Ascending aorta (tissue), 2 donors: ENCODE results near the gene TMTC1. TPM values are rescaled to one million over a fixed set of nuclear protein-coding genes. Genes with fewer than 3 reads are reported as not detected.

ENCODE experiments used
- DNase-seq, 2 donors: peaks; one replicate each; pipeline ENCODE4 v3.0.0-alpha.2; 2019; ENCODE audit warnings: low spot score in 2 of 2
- H3K27ac ChIP-seq, 2 donors: fragments of 200-600 bp; sonication (generic); one replicate each; pipeline ENCODE4 v1.5.1; 2016 to 2017; ENCODE audit warnings: mild to moderate bottlenecking in 1 of 2
- H3K27me3 ChIP-seq: fragments of 200-600 bp; sonication (generic); one replicate; pipeline ENCODE4 v1.5.1; 2017
- H3K36me3 ChIP-seq, 2 donors: fragments of 200-600 bp; sonication (generic); one replicate each; pipeline ENCODE4 v1.5.1; 2016
- H3K4me1 ChIP-seq, 2 donors: fragments of 200-600 bp; sonication (generic); one replicate each; pipeline ENCODE4 v1.5.1; 2016 to 2017; ENCODE audit warnings: mild to moderate bottlenecking in 1 of 2
- H3K4me3 ChIP-seq, 2 donors: fragments of 200-600 bp; sonication (generic); one replicate each; pipeline ENCODE4 v1.5.1; 2016 to 2017; ENCODE audit warnings: mild to moderate bottlenecking in 1 of 2
- H3K9me3 ChIP-seq, 2 donors: fragments of 200-600 bp; sonication (generic); one replicate each; pipeline ENCODE4 v1.5.1; 2016
- CTCF ChIP-seq, 3 experiments: fragments of 200-600 bp in 2 of 3; fragments of 450-650 bp in 1 of 3; sonication (generic) in 2 of 3; IDR thresholded peaks; one replicate each; pipeline ENCODE4 v1.5.1; 2016 to 2019; ENCODE audit warnings: antibody characterized with exemption in 3 of 3, mild to moderate bottlenecking in 1 of 3, moderate library complexity in 1 of 3
- intact Hi-C: fragments of 100-400 bp; cut with DNase I; formaldehyde crosslinking; loops from one replicate; pipeline ENCODE4 v1.15.1; 2023
- total RNA-seq: library from RNA; depleted of rRNA; stranded (reverse); fragments of >200 nt; gene quantifications from one replicate; pipeline ENCODE4 v1.1.0, GENCODE V29; 2016

Gene TMTC1
- total RNA-seq, 1 donor from 2014 or later, result 176 TPM

- TF ChIP-seq CTCF (IDR thresholded peaks at IDR 0.05), result no peak
- Histone ChIP-seq H3K27me3 (no peaks in the 10 kb centered on the region), H3K36me3 (peaks cover 0 to 13% of the 10 kb centered on the region in 2 donors), H3K27ac (no peak overlapping the region), H3K9me3 (no peaks in the 10 kb centered on the region), H3K4me1 (peaks cover 8 to 35% of the 10 kb centered on the region in 2 donors), H3K4me3 (no peak overlapping the region)
- intact Hi-C loops, result no loop called here
- no peak for DNase-seq
Measured at GRCh38 chr12:29738365-29738764, 45.4 kb downstream of the TMTC1 start.

- Histone ChIP-seq H3K9me3 (no peaks in the 10 kb centered on the region), H3K4me3 (no peak overlapping the region), H3K27me3 (no peaks in the 10 kb centered on the region), H3K36me3 (peaks cover 0 to 13% of the 10 kb centered on the region in 2 donors), H3K4me1 (peaks cover 8 to 40% of the 10 kb centered on the region in 2 donors), H3K27ac (no peak overlapping the region)
- intact Hi-C loops, result no loop called here
- no peak for DNase-seq
- no peak for TF ChIP-seq CTCF (IDR thresholded peaks at IDR 0.05)
Measured at GRCh38 chr12:29737644-29738043, 46.1 kb downstream of the TMTC1 start.

- intact Hi-C loops, result no loop called here
- H3K4me3 ChIP-seq, result no peak overlapping the region
- H3K27ac ChIP-seq, result no peak overlapping the region
- no peaks in the 10 kb centered on the region for H3K27me3 ChIP-seq
- DNase-seq, result no peak
- no peak for TF ChIP-seq CTCF (IDR thresholded peaks at IDR 0.05)
- H3K4me1 ChIP-seq, result peaks cover 8 to 27% of the 10 kb centered on the region in 2 donors
- H3K9me3 ChIP-seq, result no peaks in the 10 kb centered on the region
- H3K36me3 ChIP-seq, result peaks cover 0 to 13% of the 10 kb centered on the region in 2 donors
Measured at GRCh38 chr12:29735604-29736003, 48.1 kb downstream of the TMTC1 start.

- Histone ChIP-seq H3K36me3 (peaks cover 0 to 9% of the 10 kb centered on the region in 2 donors), H3K27me3 (no peaks in the 10 kb centered on the region), H3K4me3 (no peak overlapping the region), H3K27ac (peak overlapping the region; percentile 7 to 27), H3K4me1 (peaks cover 4 to 24% of the 10 kb centered on the region in 2 donors), H3K9me3 (no peaks in the 10 kb centered on the region)
- DNase-seq, result no peak
- TF ChIP-seq CTCF (IDR thresholded peaks at IDR 0.05), result no peak
- intact Hi-C loops, result no loop called here
Measured at GRCh38 chr12:29734734-29735133, 49.0 kb downstream of the TMTC1 start.

- H3K27me3 ChIP-seq, result no peaks in the 10 kb centered on the region
- H3K4me3 ChIP-seq, result no peak overlapping the region
- H3K36me3 ChIP-seq, result peaks cover 0 to 9% of the 10 kb centered on the region in 2 donors
- DNase-seq, result no peak
- H3K9me3 ChIP-seq, result no peaks in the 10 kb centered on the region
- intact Hi-C loops, result no loop called here
- no peak for TF ChIP-seq CTCF (IDR thresholded peaks at IDR 0.05)
- H3K4me1 ChIP-seq, result peaks cover 4 to 24% of the 10 kb centered on the region in 2 donors
- peak overlapping the region; percentile 7 to 27 for H3K27ac ChIP-seq
Measured at GRCh38 chr12:29734305-29734704, 49.4 kb downstream of the TMTC1 start.

GRCh38 chr12:29733501-29733900, 50.2 kb downstream of the TMTC1 start:
- Histone ChIP-seq H3K27ac (peak overlapping the region; percentile 8 to 51), H3K36me3 (peaks cover 0 to 9% of the 10 kb centered on the region in 2 donors), H3K4me1 (peaks cover 4 to 21% of the 10 kb centered on the region in 2 donors), H3K4me3 (no peak overlapping the region), H3K9me3 (no peaks in the 10 kb centered on the region), H3K27me3 (no peaks in the 10 kb centered on the region)
- intact Hi-C loops, result no loop called here
- no peak for TF ChIP-seq CTCF (IDR thresholded peaks at IDR 0.05)
- no peak for DNase-seq
